ENCODE results near the gene ZC3HAV1L.

Gene ZC3HAV1L

GRCh38 chr7:139075031-139075652, 39.3 kb upstream of the ZC3HAV1L start:
- Histone ChIP-seq H3K4me3 (ENCODE audit: low read depth, low read length, poor library complexity, severe bottlenecking) (no peak overlapping the region), H4K20me1 (ENCODE audit: insufficient read depth, low read length) (no peaks in the 10 kb centered on the region), H3K36me3 (ENCODE audit: insufficient read depth, low read length) (peaks cover 52% of the 10 kb centered on the region; the same call in 1 of the 2 replicates), H3K9me3 (ENCODE audit: low read length) (no peaks in the 10 kb centered on the region), H3K4me1 (ENCODE audit: insufficient read depth, low read length, severe bottlenecking) (peaks cover 4% of the 10 kb centered on the region), H3K79me2 (ENCODE audit: insufficient read depth, low read length) (no peaks in the 10 kb centered on the region), H3K9ac (ENCODE audit: low read length) (no peak overlapping the region; the same call in 1 of the 2 replicates), H3F3A (ENCODE audit: insufficient read depth, low read length) (no peaks in the 10 kb centered on the region), H3K27me3 (ENCODE audit: insufficient read depth, low read length) (no peaks in the 10 kb centered on the region), H2AFZ (ENCODE audit: low read length) (no peak overlapping the region), H3K27ac (ENCODE audit: low read depth, low read length, poor library complexity, severe bottlenecking) (no peak overlapping the region), H3K4me2 (ENCODE audit: low read length) (peak overlapping the region; percentile 22; the same call in 1 of the 2 replicates), H3K9me2 (ENCODE audit: low read depth, low read length) (no peaks in the 10 kb centered on the region)
- TF ChIP-seq CTCF (IDR thresholded peaks at IDR 0.05; ENCODE audit: low read length) (peak; percentile 88), EZH2 (IDR thresholded peaks at IDR 0.05; ENCODE audit: borderline replicate concordance, low read length) (no peak)

GRCh38 chr7:139072796-139073195, 37.0 kb upstream of the ZC3HAV1L start:
- no peaks in the 10 kb centered on the region for H3K9me2 ChIP-seq (ENCODE audit: low read depth, low read length)
- H3K27ac ChIP-seq (ENCODE audit: low read depth, low read length, poor library complexity, severe bottlenecking), result no peak overlapping the region
- H2AFZ ChIP-seq (ENCODE audit: low read length), result no peak overlapping the region
- no peaks in the 10 kb centered on the region for H3F3A ChIP-seq (ENCODE audit: insufficient read depth, low read length)
- TF ChIP-seq EZH2 (IDR thresholded peaks at IDR 0.05; ENCODE audit: borderline replicate concordance, low read length) (no peak), CTCF (IDR thresholded peaks at IDR 0.05; ENCODE audit: low read length) (no peak)
- no peaks in the 10 kb centered on the region for H3K27me3 ChIP-seq (ENCODE audit: insufficient read depth, low read length)
- no peaks in the 10 kb centered on the region for H3K9me3 ChIP-seq (ENCODE audit: low read length)
- no peaks in the 10 kb centered on the region for H3K79me2 ChIP-seq (ENCODE audit: insufficient read depth, low read length)
- peaks cover 53% of the 10 kb centered on the region; the same call in 1 of the 2 replicates for H3K36me3 ChIP-seq (ENCODE audit: insufficient read depth, low read length)
- H3K4me2 ChIP-seq (ENCODE audit: low read length), result no peak overlapping the region
- H3K4me3 ChIP-seq (ENCODE audit: low read depth, low read length, poor library complexity, severe bottlenecking), result no peak overlapping the region
- H3K9ac ChIP-seq (ENCODE audit: low read length), result no peak overlapping the region
- H4K20me1 ChIP-seq (ENCODE audit: insufficient read depth, low read length), result no peaks in the 10 kb centered on the region
- peaks cover 4% of the 10 kb centered on the region for H3K4me1 ChIP-seq (ENCODE audit: insufficient read depth, low read length, severe bottlenecking)

GRCh38 chr7:139071680-139072079, 35.8 kb upstream of the ZC3HAV1L start:
- peaks cover 46% of the 10 kb centered on the region; the same call in 1 of the 2 replicates for H3K36me3 ChIP-seq (ENCODE audit: insufficient read depth, low read length)
- TF ChIP-seq CTCF (IDR thresholded peaks at IDR 0.05; ENCODE audit: low read length), result no peak
- no peak for TF ChIP-seq EZH2 (IDR thresholded peaks at IDR 0.05; ENCODE audit: borderline replicate concordance, low read length)
- no peaks in the 10 kb centered on the region for H4K20me1 ChIP-seq (ENCODE audit: insufficient read depth, low read length)
- H3K4me3 ChIP-seq (ENCODE audit: low read depth, low read length, poor library complexity, severe bottlenecking), result no peak overlapping the region
- H3K27ac ChIP-seq (ENCODE audit: low read depth, low read length, poor library complexity, severe bottlenecking), result no peak overlapping the region
- H3K79me2 ChIP-seq (ENCODE audit: insufficient read depth, low read length), result no peaks in the 10 kb centered on the region
- no peaks in the 10 kb centered on the region for H3K9me3 ChIP-seq (ENCODE audit: low read length)
- H3K4me1 ChIP-seq (ENCODE audit: insufficient read depth, low read length, severe bottlenecking), result peaks cover 4% of the 10 kb centered on the region
- no peak overlapping the region for H3K4me2 ChIP-seq (ENCODE audit: low read length)
- no peaks in the 10 kb centered on the region for H3F3A ChIP-seq (ENCODE audit: insufficient read depth, low read length)
- H2AFZ ChIP-seq (ENCODE audit: low read length), result no peak overlapping the region
- H3K27me3 ChIP-seq (ENCODE audit: insufficient read depth, low read length), result no peaks in the 10 kb centered on the region
- no peak overlapping the region for H3K9ac ChIP-seq (ENCODE audit: low read length)
- H3K9me2 ChIP-seq (ENCODE audit: low read depth, low read length), result no peaks in the 10 kb centered on the region

All from OCI-LY1 (cell line).